D721Med (cell line): ENCODE results near the gene SF3B3.

Source experiments
- DNase-seq: peaks from one replicate; pipeline ENCODE4 v3.0.0; 2011; ENCODE audit warnings: low spot score; ENCODE audit not compliant: insufficient read length
- FAIRE-seq: peaks from 2 replicates; lab custom pipeline; 2011; peaks lifted over from hg19 to GRCh38; lab: Jason Lieb, UNC
- CTCF ChIP-seq: IDR thresholded peaks from 2 replicates; pipeline ENCODE4 v1.5.1; 2012; ENCODE audit warnings: mild to moderate bottlenecking, control low read depth; ENCODE audit not compliant: insufficient read depth; ENCODE audit errors: missing control alignments

Gene SF3B3

DNA sequence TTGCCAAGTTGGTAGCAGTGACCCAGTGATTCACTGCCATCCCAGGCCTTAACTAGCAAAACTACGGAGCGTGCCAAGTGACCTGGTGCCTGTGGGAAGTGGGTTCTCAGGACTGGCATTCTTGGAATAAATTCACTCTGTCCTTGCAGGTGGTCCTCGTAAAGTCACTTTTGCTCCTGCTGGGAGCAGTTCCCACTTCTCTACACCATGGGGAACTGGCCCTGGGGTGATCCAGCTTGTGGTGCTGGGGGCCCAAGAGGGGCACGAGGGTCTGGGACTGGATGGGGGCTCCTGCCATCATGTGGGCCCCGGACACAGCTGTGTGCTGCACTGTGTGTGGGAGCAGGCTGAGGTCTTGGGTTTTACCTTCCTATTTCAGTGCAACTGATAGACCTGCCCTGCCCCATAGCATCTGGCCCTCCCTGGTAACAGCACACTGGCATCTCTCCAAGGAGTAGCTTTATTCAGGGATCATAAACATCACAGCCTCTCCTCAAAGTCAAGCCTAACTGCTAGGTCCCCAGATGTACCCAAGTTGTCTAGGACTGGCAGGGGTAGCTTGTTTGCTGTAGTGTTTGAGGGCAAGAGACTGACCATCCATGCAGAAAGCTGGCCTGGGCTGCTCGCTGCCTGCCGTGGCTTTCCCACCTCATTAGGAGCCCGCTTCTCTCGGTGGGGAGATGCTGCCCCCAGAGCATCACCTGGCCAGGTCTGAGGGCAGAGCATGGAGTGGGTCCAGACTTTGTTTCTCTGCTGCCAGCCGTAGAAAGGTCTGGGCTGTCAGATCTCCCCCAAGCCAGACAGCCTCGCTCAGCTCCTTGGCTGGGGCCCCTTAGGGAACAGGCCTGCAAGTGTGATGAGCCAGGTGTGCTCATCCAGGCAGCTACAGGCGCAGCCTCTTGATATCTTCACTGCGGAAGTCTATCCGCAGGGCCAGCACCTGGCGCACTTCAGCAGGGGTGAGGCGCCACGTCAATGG is 43.2 kb upstream of the SF3B3 start:
- TF ChIP-seq CTCF: no peak
- DNase-seq: no peak
- FAIRE-seq: no peak

DNA sequence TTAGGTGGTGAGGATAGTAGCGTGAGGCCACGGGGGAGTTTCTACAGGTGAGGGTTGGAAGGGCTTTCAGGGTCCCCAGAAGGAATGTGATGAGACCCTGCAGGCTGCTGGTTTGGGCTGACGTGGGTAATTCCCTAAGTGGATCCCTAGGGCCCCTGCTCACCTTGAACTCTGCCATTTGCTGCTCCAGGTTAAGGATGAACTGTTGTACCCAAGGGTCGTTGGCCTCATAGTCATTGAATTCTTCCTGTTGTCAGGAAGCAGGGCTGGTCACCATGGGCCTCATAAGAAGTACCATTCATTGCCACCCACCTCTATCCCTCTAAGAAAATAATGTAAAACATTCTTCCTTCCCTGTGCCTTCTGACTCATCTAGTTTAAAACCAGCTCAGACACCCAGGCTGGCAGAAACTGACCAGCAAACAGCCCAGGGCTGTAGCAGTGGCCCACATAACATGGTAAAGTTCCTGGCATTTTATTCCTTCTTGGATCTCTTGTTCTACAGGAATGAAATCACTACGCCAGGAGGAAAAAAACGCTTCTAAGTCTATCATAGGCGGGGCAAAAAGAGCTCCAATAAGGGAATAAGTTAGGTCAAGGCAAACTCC is 41.6 kb upstream of the SF3B3 start:
- TF ChIP-seq CTCF: no peak
- no peak for FAIRE-seq
- no peak for DNase-seq

DNA sequence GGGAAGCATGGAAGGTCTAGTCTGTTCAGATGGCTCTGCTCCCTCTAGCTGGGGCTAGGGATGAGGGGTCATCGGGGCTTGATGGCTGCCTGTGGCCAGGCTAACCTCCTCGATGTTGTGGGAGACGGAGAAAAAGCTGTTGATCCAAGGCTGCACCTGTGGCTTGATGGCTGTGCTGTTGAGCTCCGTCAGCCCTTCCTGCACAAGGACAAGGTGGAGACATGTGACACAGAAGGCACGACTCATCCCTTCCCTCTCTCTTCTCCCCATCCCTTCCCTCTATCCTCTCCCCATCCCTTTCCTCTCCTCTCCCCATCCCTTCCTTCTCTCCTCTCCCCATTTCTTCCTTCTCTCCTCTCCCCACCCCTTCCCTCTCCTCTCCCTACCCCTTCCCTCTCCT is 41.0 kb upstream of the SF3B3 start:
- FAIRE-seq (no peak), DNase-seq (no peak)
- no peak for TF ChIP-seq CTCF

DNA sequence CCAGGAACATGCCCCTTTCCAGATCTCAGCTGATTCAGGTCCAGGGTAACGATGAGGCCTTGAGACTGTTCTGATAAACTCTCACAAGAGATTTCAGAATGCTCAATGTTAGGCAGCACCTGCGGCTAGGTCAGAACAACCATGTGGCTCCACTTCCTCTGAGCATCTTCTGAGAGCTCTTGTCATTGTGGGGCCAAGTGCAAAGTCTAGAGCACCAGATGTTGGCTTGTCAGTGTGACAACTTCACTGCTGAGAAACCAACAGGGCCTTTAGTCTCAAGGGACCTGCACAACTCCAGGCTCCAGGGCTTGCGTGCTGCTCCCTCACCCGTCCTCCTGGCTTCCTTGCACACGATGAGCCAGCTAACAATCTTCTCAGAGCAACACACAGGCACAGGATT is 40.2 kb upstream of the SF3B3 start:
- no peak for TF ChIP-seq CTCF
- FAIRE-seq (no peak), DNase-seq (no peak)

DNA sequence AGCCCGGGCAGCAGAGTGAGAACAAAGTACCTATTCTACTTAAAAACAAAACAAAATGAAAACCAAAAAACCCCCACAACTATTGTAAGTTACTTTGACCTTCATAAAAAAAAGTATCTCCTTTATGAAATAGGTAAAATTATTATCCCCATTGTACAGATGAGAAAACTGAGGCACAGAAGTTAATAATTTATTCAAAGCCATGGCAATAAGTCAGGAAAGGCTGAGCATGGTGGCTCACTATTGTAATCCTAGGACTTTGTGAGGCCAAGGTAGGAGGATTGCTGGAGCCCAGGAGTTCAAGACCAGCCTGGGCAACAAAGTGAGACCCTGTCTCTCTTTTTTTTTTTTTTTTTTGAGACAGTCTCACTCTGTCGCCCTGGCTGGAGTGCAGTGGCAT is 38.7 kb upstream of the SF3B3 start:
- DNase-seq: no peak
- TF ChIP-seq CTCF: no peak
- no peak for FAIRE-seq

- TF ChIP-seq CTCF: no peak
- no peak for FAIRE-seq
- no peak for DNase-seq
Observed at GRCh38 chr16:70490261-70490660, 33.4 kb upstream of the SF3B3 start.

DNA sequence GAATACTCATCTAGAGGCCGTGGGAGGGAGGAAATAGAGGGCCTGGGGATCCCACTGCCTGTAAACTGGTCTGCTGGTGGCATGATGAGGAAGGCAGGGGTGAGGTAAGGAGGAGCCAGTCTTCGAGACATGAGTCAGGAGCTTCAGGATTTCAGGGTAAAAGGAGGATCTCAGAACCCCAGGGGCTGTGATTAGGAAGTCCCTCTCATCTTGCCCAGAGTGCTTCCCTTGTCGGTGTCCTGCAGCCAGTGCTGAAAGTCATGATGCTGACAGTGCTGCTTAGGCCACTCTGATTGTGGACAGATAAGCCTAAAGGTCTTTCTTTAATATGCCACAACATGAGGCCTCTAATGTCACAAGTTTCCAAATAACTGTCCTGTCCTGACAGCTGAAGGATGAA is 29.8 kb upstream of the SF3B3 start:
- DNase-seq: no peak
- FAIRE-seq: no peak
- no peak for TF ChIP-seq CTCF
